Measurements from ENCODE around the gene CATSPERZ. TPM values are rescaled to one million over a fixed set of nuclear protein-coding genes. Genes with fewer than 3 reads are reported as not detected.

The CATSPERZ gene
- total RNA-seq, 1 donor: not detected

DNA sequence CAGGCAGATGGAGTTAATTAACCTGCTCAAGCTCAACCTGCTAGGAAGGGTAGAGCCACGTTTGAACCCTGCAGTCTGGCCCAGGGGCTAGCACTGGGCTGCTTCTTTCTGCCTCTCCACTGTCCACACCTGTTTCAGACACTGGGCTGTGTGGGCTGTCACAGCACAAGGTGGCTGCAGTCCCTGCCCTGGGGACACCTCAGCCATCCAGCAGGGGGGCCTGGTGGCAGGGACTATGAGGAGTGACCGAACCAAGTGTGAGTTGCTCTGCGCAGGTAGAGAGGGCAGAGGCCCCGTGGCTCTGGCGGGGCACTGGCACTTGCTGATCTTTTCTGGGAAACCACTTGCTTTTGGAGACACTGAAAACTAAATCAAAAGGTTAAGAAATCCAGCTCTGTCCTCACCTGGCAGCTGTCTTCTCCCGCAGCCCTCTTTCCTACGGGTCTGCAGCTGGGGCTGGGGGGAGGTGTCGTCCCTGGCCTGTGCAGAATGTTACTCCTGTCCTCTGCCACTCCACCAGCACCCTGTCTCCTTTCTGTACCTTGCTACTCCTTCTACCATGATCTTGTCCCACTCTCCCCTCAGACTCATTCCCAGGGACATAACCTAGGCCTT lies 21.5 kb upstream of the CATSPERZ start:
- no peak overlapping the region for H3K27ac ChIP-seq (ENCODE audit: low read depth, low read length)
- TF ChIP-seq, protein P1, sequence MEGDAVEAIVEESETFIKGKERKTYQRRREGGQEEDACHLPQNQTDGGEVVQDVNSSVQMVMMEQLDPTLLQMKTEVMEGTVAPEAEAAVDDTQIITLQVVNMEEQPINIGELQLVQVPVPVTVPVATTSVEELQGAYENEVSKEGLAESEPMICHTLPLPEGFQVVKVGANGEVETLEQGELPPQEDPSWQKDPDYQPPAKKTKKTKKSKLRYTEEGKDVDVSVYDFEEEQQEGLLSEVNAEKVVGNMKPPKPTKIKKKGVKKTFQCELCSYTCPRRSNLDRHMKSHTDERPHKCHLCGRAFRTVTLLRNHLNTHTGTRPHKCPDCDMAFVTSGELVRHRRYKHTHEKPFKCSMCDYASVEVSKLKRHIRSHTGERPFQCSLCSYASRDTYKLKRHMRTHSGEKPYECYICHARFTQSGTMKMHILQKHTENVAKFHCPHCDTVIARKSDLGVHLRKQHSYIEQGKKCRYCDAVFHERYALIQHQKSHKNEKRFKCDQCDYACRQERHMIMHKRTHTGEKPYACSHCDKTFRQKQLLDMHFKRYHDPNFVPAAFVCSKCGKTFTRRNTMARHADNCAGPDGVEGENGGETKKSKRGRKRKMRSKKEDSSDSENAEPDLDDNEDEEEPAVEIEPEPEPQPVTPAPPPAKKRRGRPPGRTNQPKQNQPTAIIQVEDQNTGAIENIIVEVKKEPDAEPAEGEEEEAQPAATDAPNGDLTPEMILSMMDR (IDR thresholded peaks at IDR 0.05; ENCODE audit: extremely low read depth, low read depth, low read length): no peak
- H3K9me3 ChIP-seq (ENCODE audit: low read depth, low read length): no peaks in the 10 kb centered on the region
- no peak overlapping the region for H3K4me3 ChIP-seq (ENCODE audit: insufficient read depth, low read length)
- H3K4me1 ChIP-seq (ENCODE audit: insufficient read depth, low read length): peaks cover 16% of the 10 kb centered on the region
- no peak for DNase-seq (ENCODE audit: insufficient read length, low spot score, missing footprints)
- H2AFZ ChIP-seq (ENCODE audit: low read length): no peak overlapping the region
- H3K79me2 ChIP-seq (ENCODE audit: insufficient read depth, low read length): peaks cover 26% of the 10 kb centered on the region
- peaks cover 31% of the 10 kb centered on the region for H3K36me3 ChIP-seq (ENCODE audit: insufficient read depth, low read length)
- no peaks in the 10 kb centered on the region for H4K20me1 ChIP-seq (ENCODE audit: insufficient read depth, low read length)
- H3K27me3 ChIP-seq (ENCODE audit: insufficient read depth, low read length): no peaks in the 10 kb centered on the region
- H3K4me2 ChIP-seq (ENCODE audit: insufficient read depth, low read length): no peak overlapping the region

DNA sequence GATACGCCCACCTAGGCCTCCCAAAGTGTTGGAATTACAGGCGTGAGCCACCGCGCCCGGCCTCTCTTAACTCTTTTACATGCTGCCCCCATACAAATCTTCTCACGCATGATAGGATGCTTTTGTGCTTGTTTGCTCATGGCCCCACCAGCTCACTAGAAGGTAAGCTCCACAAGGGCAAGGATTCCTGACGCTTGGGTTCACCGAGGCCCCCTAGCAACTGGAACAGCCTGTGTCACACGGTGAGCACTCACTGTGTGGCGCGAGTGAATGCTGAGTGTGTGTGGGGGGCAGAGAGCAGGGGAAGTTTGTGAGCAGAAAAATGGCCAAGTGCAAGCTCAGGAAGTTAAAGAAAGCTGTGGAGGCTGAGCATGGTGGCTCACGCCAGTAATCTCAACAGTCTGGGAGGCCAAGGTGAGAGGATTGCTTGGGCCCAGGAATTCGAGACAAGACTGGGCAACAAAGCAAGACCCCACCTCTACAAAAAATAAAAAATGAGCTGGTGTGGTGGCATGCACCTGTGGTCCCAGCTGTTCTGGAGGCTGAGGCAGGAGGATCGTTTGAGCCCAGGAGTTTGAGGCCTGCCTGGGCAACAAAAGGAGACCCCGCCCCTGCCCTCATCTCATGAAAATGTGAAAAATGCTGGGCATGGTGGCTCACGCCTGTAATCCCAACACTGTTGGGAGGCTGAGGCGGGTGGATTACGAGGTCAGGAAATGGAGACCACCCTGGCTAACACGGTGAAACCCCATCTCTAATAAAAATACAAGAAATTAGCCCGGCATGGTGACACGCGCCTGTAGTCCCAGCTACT lies 18.0 kb upstream of the CATSPERZ start:
- Histone ChIP-seq H3K4me1 (ENCODE audit: insufficient read depth, low read length) (peaks cover 22% of the 10 kb centered on the region), H3K79me2 (ENCODE audit: insufficient read depth, low read length) (peaks cover 35% of the 10 kb centered on the region), H3K27ac (ENCODE audit: low read depth, low read length) (no peak overlapping the region), H2AFZ (ENCODE audit: low read length) (no peak overlapping the region), H3K36me3 (ENCODE audit: insufficient read depth, low read length) (peaks cover 26% of the 10 kb centered on the region), H3K4me3 (ENCODE audit: insufficient read depth, low read length) (no peak overlapping the region), H3K4me2 (ENCODE audit: insufficient read depth, low read length) (no peak overlapping the region), H3K9me3 (ENCODE audit: low read depth, low read length) (no peaks in the 10 kb centered on the region), H3K27me3 (ENCODE audit: insufficient read depth, low read length) (no peaks in the 10 kb centered on the region), H4K20me1 (ENCODE audit: insufficient read depth, low read length) (no peaks in the 10 kb centered on the region)
- DNase-seq (ENCODE audit: insufficient read length, low spot score, missing footprints): peak; percentile 26
- TF ChIP-seq, protein P1 (IDR thresholded peaks at IDR 0.05; ENCODE audit: extremely low read depth, low read depth, low read length): no peak

DNA sequence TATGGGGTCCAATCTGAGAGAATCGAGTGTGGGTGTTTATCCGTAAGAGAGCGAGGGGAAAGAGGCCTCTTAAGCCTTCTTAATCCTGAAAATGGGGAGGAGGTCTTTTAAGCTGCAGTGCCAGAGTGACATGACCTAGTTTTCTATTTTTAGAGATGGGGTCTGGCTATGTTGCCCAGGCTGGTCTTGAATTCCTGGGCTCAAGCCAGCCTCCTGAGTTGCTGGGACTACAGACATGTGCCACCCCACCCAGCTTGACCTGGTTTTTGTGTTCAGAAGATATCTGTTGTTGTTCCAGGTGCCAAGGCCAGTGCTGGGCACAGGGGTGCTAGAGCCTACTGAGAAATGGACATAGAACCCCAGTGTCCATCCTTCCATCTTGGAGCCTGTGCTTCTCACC lies 17.1 kb upstream of the CATSPERZ start:
- Histone ChIP-seq H3K79me2 (ENCODE audit: insufficient read depth, low read length) (peaks cover 35% of the 10 kb centered on the region), H3K4me2 (ENCODE audit: insufficient read depth, low read length) (peak overlapping the region; percentile 99), H3K27me3 (ENCODE audit: insufficient read depth, low read length) (no peaks in the 10 kb centered on the region), H3K36me3 (ENCODE audit: insufficient read depth, low read length) (peaks cover 24% of the 10 kb centered on the region), H3K9me3 (ENCODE audit: low read depth, low read length) (no peaks in the 10 kb centered on the region), H3K4me3 (ENCODE audit: insufficient read depth, low read length) (no peak overlapping the region), H3K27ac (ENCODE audit: low read depth, low read length) (no peak overlapping the region), H3K4me1 (ENCODE audit: insufficient read depth, low read length) (peaks cover 21% of the 10 kb centered on the region), H2AFZ (ENCODE audit: low read length) (no peak overlapping the region), H4K20me1 (ENCODE audit: insufficient read depth, low read length) (no peaks in the 10 kb centered on the region)
- DNase-seq (ENCODE audit: insufficient read length, low spot score, missing footprints): peak; percentile 9
- TF ChIP-seq, protein P1 (IDR thresholded peaks at IDR 0.05; ENCODE audit: extremely low read depth, low read depth, low read length): no peak

Data from osteoblast (primary cell).